GM19240 (cell line): ENCODE results near the gene MRPS31.

Experiments used
- DNase-seq: peaks from one replicate; pipeline ENCODE4 v3.0.0; 2011; ENCODE audit warnings: low spot score; ENCODE audit not compliant: insufficient read length

Gene MRPS31

GRCh38 chr13:40770934-40771618, at the start of gene MRPS31:
Gene MRPS31, minus strand, starts transcription at chr13:40771190. Its CDS starts 54 bp downstream, at chr13:40771136.
- DNase-seq, result peak; percentile 72

- DNase-seq, result no peak
Measured at GRCh38 chr13:40819797-40820315, 48.9 kb upstream of the MRPS31 start.

- no peak for DNase-seq
Measured at GRCh38 chr13:40818926-40819325, 47.9 kb upstream of the MRPS31 start.

GRCh38 chr13:40814803-40815202, 43.8 kb upstream of the MRPS31 start:
- no peak for DNase-seq

GRCh38 chr13:40813667-40814454, 42.9 kb upstream of the MRPS31 start:
- no peak for DNase-seq

GRCh38 chr13:40812724-40813445, 41.9 kb upstream of the MRPS31 start:
- DNase-seq, result no peak

GRCh38 chr13:40812102-40812501, 41.1 kb upstream of the MRPS31 start:
- no peak for DNase-seq

- DNase-seq, result no peak
Measured at GRCh38 chr13:40809471-40809870, 38.5 kb upstream of the MRPS31 start.

GRCh38 chr13:40806241-40806640, 35.3 kb upstream of the MRPS31 start:
- DNase-seq, result no peak

GRCh38 chr13:40803316-40803715, 32.3 kb upstream of the MRPS31 start:
- DNase-seq, result no peak

GRCh38 chr13:40801255-40802217, 30.5 kb upstream of the MRPS31 start:
- no peak for DNase-seq

GRCh38 chr13:40800559-40800958, 29.6 kb upstream of the MRPS31 start:
- DNase-seq, result no peak

- no peak for DNase-seq
Measured at GRCh38 chr13:40799508-40799907, 28.5 kb upstream of the MRPS31 start.

- no peak for DNase-seq
Measured at GRCh38 chr13:40798380-40798779, 27.4 kb upstream of the MRPS31 start.

- no peak for DNase-seq
Measured at GRCh38 chr13:40796649-40797048, 25.7 kb upstream of the MRPS31 start.

GRCh38 chr13:40794414-40795368, 23.7 kb upstream of the MRPS31 start:
- DNase-seq, result no peak

- DNase-seq, result no peak
Measured at GRCh38 chr13:40793339-40793738, 22.3 kb upstream of the MRPS31 start.

GRCh38 chr13:40792284-40793051, 21.5 kb upstream of the MRPS31 start:
- no peak for DNase-seq

GRCh38 chr13:40790154-40790616, 19.2 kb upstream of the MRPS31 start:
- DNase-seq, result no peak
